Stimulated activated CD4-positive, alpha-beta T cell treated with anti-CD3 and anti-CD28 coated beads, Interleukin-2, amount 100 ng/mL, for 24 hours (primary cell): ENCODE data around the gene HNRNPCL2.
"Not testable (repeated sequence)": the region's sequence is repeated elsewhere in the genome, so short reads cannot be mapped to it uniquely, and the experiment has no call there.

ENCODE experiments used
- DNase-seq, 2 donors: peaks; one replicate each; pipeline ENCODE4 v3.0.0-alpha.2; 2020

HNRNPCL2 gene

GRCh38 chr1:13116754-13117153, at the start of gene HNRNPCL2:
Gene HNRNPCL2, minus strand, starts transcription at chr1:13116854. Its CDS starts 454 bp downstream, at chr1:13116400.
- DNase-seq = not testable (repeated sequence)

- not testable (repeated sequence) for DNase-seq
Measured at GRCh38 chr1:13165531-13165930, 48.9 kb upstream of the HNRNPCL2 start, which contains the start of gene HNRNPCL4. Gene HNRNPCL4, minus strand, starts transcription at chr1:13165631. Its CDS starts 164 bp downstream, at chr1:13165467.

DNA sequence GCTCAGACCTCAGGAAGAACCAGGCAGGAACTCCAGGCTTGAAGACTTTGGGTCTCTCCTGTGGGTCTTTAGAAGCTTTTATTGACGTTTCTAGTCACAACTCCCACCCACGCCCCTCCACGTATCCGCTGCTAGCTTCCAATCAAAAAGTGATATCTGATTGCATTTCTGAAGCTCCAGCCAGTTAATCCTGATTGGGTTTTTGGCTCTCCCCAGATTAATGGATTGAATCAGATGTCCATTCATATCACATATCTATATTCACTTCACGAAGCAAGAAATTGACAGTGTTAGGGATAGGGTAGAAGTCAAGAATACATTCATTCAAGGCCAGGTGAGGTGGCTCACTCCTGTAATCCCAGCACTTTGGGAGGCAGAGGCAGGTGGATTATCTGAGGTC, 39.3 kb upstream of the HNRNPCL2 start, which contains the start of gene PRAMEF26:
PRAMEF26 (minus strand) TSS at position 101 of the 400 bp plus-strand sequence. CDS start 2,914 bp downstream, outside the sequence.
- DNase-seq = not testable (repeated sequence)

GRCh38 chr1:13070474-13070873, 46.2 kb downstream of the HNRNPCL2 start, which contains the start of gene PRAMEF25:
Gene PRAMEF25, plus strand, starts transcription at chr1:13070774. Its CDS starts 2,920 bp downstream, at chr1:13073694.
- DNase-seq = not testable (repeated sequence)
